ENCODE measurements around the gene TEX22.

TEX22 gene

DNA sequence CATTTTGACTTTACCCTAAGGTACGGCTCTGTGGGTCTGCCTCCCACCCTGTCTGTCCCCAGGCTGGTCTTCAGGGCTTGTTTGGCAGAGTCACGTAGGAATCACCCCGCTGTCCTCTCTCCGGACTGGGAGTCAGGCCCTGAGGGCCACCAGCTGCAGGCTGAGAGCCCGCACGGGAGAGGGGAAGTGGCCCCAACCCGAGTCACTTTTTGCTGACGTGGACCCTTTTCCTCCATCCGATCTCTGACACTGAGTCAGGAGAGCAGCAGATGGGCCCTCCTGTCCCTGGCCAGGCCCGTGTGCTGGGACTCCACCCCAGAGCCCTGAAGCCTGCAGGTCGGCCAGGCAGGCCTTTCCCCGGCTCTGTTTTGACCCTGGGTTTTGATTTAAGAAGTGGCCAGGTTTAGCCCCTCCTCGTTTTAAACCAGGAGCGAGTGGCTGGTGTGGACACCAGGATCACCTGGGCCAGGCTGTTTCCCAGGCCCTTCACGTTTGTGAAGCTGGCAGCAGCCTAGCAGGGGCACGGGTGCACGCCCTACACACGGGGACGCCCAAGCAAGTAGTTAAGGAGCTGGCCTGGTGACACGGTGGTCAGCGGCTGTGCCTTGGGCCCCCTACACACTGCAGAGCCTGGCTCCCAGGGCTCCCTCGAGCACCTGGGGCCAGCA, 12.5 kb upstream of the TEX22 start:
- no peak for DNase-seq

DNA sequence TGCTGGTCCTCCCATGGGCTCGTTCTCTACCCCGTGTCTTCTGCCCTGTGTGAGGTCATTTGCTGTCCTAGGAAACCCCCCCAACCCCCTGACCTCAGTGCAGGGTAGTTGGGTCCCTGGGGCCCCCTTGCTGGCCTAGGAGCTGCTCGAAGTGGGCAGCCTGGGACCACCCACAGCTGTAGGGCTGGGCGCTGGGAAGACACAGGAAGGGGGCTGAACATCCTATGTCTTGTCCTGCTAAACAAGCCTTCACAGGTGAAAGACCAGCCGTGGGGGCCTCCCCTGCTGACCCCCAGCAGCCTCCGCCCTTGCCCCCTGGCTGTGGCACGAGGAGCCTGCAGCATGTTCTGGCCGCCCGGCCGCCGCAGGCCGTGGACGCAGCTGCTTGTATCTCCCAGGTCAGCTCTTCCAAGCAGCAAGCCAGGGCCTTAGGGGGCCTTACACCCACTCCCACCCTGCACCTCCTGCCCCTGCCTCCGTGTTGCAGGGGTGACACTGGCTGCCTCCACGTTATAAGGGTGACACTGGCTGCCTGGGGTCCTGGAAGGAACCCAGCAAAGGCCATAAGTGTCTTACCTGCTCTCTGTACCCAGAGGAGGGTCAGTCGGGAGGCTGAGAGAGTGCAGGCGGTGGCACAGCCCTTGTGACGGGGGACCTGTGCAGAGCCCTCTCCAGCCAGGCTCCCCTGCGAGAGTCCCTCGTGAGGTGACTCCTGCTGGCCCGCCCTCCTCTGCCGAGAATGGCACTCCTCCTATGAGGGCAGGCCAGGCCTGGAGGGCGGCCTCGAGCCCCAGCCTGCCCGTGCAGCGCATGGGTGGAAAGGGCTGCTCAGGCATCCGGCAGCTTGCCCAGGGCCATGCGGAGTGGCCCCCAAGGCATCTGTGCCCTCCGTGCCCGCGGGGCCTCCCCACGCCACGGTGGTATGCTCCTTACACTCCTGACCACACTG, 11.5 kb upstream of the TEX22 start:
- DNase-seq, result no peak

- no peak for DNase-seq
Observed at GRCh38 chr14:105387530-105387922, 10.8 kb upstream of the TEX22 start.

DNA sequence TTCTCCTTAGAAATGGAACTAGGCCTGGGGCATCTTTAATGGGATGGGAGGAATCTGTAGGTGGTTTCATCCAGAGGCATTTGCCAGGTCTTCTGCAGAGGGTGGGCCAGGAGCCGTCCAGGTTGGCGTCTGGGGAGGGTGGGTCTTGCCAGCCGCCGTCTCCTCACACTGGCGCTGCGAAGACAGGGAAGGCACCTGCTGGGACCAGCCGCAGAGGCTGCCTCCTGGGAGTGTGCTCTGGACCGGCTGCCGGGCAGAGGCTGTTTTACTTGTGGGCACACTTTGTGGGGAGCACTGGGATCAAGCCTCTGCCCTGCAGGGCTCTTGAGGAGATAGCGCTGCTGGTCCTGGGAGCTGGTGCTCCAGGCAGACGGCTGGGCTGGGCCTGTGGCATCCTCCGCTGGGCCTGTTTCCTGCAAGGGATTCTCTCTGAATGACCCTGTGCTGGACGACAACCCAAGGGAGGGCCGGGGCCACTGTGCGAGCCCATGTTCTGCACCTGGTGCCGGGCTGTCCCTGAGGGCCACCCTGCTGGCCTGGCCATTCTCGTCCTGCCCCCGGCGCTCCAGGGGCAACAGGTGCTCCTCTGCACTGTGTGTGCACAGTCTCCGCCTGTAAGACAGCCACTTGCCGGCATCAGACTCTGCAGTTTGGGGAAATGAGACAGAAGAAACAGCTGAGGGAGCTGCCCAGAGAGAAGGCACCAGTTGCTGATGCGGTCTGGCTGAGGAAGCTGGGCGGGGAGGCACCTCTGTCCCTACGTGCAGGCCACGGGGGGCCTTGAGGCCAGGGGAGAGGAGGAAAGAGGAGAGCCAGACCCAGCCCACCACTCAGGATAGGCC, 10.0 kb upstream of the TEX22 start:
- no peak for DNase-seq

DNA sequence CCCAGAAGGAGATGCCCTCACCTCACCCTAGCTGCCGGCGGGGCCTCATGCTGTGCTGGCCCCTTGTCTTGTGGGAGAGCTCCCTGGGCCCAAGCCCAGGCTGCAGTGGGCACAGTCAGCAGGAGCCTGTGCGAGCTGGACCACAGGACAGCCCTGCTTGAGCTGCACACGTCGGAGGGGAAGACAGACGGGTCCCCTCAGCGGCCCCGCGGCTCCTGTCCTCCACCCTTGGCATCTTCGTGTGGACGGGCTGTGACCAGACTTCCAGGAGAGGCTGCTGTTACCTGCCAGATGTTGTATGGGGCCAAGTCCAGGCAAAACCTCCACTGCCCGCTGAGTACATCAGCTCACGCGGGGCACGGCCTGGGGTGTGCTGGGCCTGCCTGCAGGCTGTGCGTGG, 9.4 kb upstream of the TEX22 start:
- DNase-seq, result no peak

GRCh38 chr14:105389534-105389933, 8.8 kb upstream of the TEX22 start:
- no peak for DNase-seq

GRCh38 chr14:105389976-105390848, 8.1 kb upstream of the TEX22 start:
- DNase-seq, result peak; percentile 20

- DNase-seq, result no peak
Observed at GRCh38 chr14:105390849-105391500, 7.4 kb upstream of the TEX22 start.

DNA sequence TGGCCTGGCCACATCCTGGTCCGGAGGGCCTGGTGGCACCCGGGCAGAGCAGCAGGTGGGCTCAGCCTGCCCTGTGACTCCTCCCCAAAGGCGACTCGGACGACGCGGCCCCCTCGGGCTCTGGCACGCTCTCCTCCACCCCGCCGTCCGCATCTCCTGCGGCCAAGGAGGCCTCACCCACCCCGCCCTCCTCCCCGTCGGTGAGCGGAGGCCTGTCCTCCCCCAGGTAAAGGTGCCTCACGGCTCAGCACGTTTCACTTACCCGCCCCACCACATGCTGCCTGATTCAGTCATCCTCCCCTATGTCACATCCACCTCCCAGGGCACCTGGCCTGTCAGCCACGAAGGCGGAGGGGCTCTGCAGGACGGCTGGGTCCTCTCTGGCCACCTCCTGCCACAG, 6.8 kb upstream of the TEX22 start:
- no peak for DNase-seq

- no peak for DNase-seq
Observed at GRCh38 chr14:105392131-105393090, 5.9 kb upstream of the TEX22 start.

DNA sequence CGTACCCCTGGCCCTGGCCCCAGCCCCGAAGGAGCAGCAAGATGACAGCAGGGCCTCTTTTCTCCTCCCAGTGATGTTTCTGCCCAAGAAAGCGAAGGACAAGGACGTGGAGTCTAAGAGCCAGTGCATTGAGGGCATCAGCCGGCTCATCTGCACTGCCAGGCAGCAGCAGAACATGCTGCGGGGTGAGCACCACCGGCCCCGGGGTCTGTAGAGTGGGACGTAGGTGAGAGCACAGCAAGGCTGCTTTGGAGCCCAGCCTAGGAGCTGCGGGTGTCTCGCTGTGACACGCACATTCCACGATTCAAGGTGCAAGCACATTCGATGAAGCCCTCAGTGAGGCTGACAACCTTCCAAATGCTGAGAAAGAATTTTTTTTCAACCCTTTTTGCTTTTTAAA, 5.2 kb upstream of the TEX22 start:
- no peak for DNase-seq

DNA sequence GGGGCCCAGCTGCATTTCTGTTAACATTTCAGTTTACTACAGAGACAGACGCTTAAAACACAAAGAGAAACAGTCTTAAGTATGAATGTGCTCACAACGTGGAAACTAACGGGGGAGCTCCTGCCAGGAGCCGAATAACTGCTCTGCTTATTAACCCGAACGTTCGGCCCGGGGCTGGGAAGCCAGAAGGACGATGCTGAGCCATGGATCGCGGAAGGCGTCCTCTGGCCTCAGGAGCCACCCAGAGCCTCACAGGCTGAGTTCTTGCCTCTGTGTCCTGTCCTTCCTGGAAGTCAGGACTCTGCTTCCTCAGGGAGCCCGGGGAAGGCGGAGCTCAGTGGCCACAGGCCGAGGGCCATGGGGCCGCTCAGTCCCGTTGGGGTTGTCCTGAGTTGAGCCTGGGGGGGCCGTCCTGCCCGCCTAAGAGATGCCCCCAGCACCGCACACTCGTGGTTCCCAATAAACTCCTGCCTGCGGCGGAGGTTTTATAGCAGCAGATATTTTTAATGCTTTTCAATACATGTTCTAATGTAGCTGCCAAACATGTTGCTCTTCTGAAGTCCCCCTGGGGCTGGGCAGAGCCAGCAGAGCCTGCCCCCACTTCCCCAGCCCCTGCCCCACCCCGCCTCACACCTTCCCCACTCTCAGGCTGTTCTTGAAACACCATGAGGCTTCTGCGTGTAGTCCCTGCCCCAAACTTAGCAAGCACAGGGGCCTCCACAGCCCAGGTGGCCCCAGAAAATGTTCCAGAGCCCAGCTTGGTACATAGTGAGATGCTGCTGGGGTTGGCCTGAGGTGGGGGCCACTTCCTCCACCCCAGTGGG, 3.4 kb upstream of the TEX22 start:
- no peak for DNase-seq

DNA sequence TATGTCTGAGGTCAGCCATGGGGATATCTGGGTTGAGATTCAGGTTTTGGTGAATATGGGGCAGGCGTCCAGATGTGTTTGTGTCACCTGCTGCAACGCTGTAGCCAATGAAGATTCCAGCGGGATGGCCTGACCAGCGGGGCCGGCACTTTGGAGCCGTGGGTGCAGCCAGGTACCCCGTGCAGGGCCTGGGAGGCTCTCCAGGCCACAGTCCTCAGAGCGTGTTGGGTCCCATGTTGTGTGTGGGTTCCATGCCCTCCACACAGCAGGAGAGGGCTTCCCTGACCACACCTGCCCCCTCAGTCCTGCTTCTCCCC, 2.8 kb upstream of the TEX22 start:
- DNase-seq, result no peak

DNA sequence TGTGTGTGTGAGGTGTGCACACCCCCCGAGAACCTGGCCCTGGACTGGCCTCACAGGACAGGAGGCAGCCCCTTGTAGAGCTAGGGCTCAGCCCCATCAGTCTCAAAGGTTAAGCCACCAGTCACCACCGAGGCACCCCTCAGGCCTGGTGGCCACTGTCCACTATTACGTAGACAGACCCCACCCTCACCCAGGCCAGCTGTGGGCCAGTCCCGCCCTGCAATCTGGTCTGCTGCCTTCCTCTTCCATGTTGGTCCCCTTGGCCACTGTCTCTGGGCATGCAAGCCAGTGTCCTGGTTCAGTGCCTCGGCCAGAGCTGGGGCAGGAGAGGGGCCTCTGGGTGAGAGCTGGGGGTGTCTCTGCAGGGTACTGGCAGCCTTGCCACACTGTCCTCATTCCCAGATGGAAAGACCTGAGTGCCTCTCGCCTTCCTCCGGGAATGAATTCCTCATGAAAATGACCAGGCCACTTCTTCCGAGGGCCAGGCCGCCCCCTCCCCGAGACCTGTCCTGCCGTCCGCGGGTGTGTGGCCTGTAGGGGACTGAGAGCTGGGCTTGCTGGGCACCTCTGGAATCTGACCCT, 897 bp upstream of the TEX22 start:
- DNase-seq, result no peak

- DNase-seq, result no peak
Observed at GRCh38 chr14:105398726-105399465, 558 bp downstream of the TEX22 start.

- no peak for DNase-seq
Observed at GRCh38 chr14:105399466-105399775, 1.1 kb downstream of the TEX22 start.

DNA sequence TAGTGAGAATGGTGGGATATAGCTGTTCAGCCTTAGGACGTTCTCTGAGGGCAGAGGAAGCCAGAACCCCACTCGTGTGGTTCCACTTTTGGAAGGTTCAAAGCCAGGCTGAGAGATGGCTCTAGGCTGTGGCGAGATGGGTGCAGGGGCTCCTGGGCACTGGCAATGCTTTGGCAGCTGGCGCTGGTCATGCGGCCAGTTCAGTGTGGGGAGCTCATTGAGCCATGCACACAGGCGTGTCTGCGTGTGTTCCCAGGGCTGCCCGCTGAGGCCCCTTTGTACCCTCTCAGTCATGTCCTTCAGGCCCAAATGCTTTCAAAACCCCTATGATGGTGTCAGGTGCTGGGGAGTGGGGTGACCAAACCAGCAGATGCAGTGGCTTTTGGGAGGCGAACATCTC, 1.7 kb downstream of the TEX22 start:
- DNase-seq, result no peak

DNA sequence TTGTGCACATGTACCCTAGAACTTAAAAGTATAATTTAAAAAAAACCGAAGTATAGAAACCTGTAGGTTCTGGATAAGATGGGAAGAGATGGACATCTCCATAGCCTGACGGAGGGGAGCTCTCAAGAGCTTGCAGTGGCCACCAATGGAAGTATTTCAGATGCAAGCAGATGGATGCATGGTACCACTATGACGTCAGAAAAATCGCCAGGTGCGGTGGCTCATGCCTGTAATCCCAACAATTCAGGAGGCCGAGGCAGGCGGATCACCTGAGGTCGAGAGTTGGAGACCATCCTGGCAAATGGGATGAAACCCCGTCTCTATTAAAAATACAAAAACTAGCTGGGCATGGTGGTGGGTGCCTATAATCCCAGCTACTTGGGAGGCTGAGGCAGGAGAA, 3.4 kb downstream of the TEX22 start:
- no peak for DNase-seq

- no peak for DNase-seq
Observed at GRCh38 chr14:105408592-105408991, 10.3 kb downstream of the TEX22 start.
